H9 (cell line): ENCODE data around the gene PXDN. TPM values are rescaled to one million over a fixed set of nuclear protein-coding genes. Genes with fewer than 3 reads are reported as not detected.

Source experiments
- DNase-seq: peaks from one replicate; pipeline ENCODE4 v3.0.0-alpha.2; 2017
- H2AFZ ChIP-seq: one replicate; pipeline ENCODE4 v1.6.1; 2013; ENCODE audit warnings: mild to moderate bottlenecking, low read length, control low read depth, moderate library complexity
- H2AK5ac ChIP-seq: 2 replicates; pipeline ENCODE4 v1.6.1; 2013; ENCODE audit warnings: low read length, control low read depth, mixed read lengths; ENCODE audit not compliant: insufficient read length
- H2BK120ac ChIP-seq: one replicate; pipeline ENCODE4 v1.6.1; 2013; ENCODE audit warnings: low read depth, mild to moderate bottlenecking, low read length, control low read depth, inconsistent platforms; ENCODE audit not compliant: poor library complexity, severe bottlenecking
- H2BK12ac ChIP-seq: 2 replicates; pipeline ENCODE4 v1.6.1; 2013; ENCODE audit warnings: low read length, control low read depth, mixed read lengths, low read depth; ENCODE audit not compliant: insufficient read length
- H2BK15ac ChIP-seq: 2 replicates; pipeline ENCODE4 v1.6.1; 2013; ENCODE audit warnings: low read depth, low read length, control low read depth
- H2BK20ac ChIP-seq: one replicate; pipeline ENCODE4 v1.6.1; 2013; ENCODE audit warnings: low read depth, mild to moderate bottlenecking, low read length, control low read depth, inconsistent platforms; ENCODE audit not compliant: poor library complexity, severe bottlenecking
- H2BK5ac ChIP-seq: 2 replicates; pipeline ENCODE4 v1.6.1; 2013; ENCODE audit warnings: low read length, control low read depth, mixed read lengths; ENCODE audit not compliant: insufficient read length
- H3K14ac ChIP-seq: 2 replicates; pipeline ENCODE4 v1.6.1; 2013; ENCODE audit warnings: low read length, control low read depth; ENCODE audit not compliant: insufficient read depth
- H3K18ac ChIP-seq: 2 replicates; pipeline ENCODE4 v1.6.1; 2013; ENCODE audit warnings: low read depth, mild to moderate bottlenecking, mixed read lengths, low read length, control low read depth; ENCODE audit not compliant: insufficient read length
- H3K23ac ChIP-seq: 2 replicates; pipeline ENCODE4 v1.6.1; 2013; ENCODE audit warnings: low read length, control low read depth, mixed read lengths, low read depth; ENCODE audit not compliant: insufficient read length
- H3K23me2 ChIP-seq: 2 replicates; pipeline ENCODE4 v1.6.1; 2013; ENCODE audit warnings: low read depth, mild to moderate bottlenecking, mixed read lengths, low read length, control low read depth; ENCODE audit not compliant: insufficient read length, poor library complexity, severe bottlenecking
- H3K27ac ChIP-seq: 2 replicates; pipeline ENCODE4 v1.5.1; 2013; ENCODE audit warnings: low read length, control low read depth, mixed read lengths, low read depth; ENCODE audit not compliant: insufficient read length
- H3K27me3 ChIP-seq: 2 replicates; pipeline ENCODE4 v1.6.1; 2013; ENCODE audit warnings: low read length, control low read depth, inconsistent platforms; ENCODE audit not compliant: insufficient read depth
- H3K4ac ChIP-seq: 2 replicates; pipeline ENCODE4 v1.6.1; 2013; ENCODE audit warnings: low read depth, mild to moderate bottlenecking, control low read depth, inconsistent platforms, low read length, moderate library complexity
- H3K4me1 ChIP-seq: 2 replicates; pipeline ENCODE4 v1.6.1; 2013; ENCODE audit warnings: low read length, control low read depth, inconsistent platforms; ENCODE audit not compliant: insufficient read depth
- H3K4me2 ChIP-seq: 2 replicates; pipeline ENCODE4 v1.6.1; 2013; ENCODE audit warnings: low read length, control low read depth, mixed read lengths; ENCODE audit not compliant: insufficient read length, insufficient read depth
- H3K56ac ChIP-seq: 2 replicates; pipeline ENCODE4 v1.6.1; 2013; ENCODE audit warnings: low read depth, mild to moderate bottlenecking, mixed read lengths, low read length, control low read depth; ENCODE audit not compliant: insufficient read length
- H3K79me1 ChIP-seq: 2 replicates; pipeline ENCODE4 v1.6.1; 2013; ENCODE audit warnings: low read depth, mild to moderate bottlenecking, moderate library complexity, low read length, control low read depth, inconsistent platforms; ENCODE audit not compliant: insufficient read depth, poor library complexity, severe bottlenecking
- H3K79me2 ChIP-seq: 2 replicates; pipeline ENCODE4 v1.6.1; 2013; ENCODE audit warnings: low read length, control low read depth, inconsistent platforms; ENCODE audit not compliant: insufficient read depth
- H3K9ac ChIP-seq: 2 replicates; pipeline ENCODE4 v1.6.1; 2013; ENCODE audit warnings: low read length, control low read depth, mixed read lengths; ENCODE audit not compliant: insufficient read length; ENCODE audit errors: extremely low read depth
- H3K9me3 ChIP-seq: one replicate; pipeline ENCODE4 v1.6.1; 2013; ENCODE audit warnings: low read depth, low read length, inconsistent platforms; ENCODE audit not compliant: control insufficient read depth
- H3T11ph ChIP-seq: one replicate; pipeline ENCODE4 v1.6.1; 2013; ENCODE audit warnings: mild to moderate bottlenecking, low read length, control low read depth, inconsistent platforms
- H4K20me1 ChIP-seq: one replicate; pipeline ENCODE4 v1.6.1; 2013; ENCODE audit not compliant: control insufficient read depth, insufficient read length, insufficient read depth
- H4K5ac ChIP-seq: 2 replicates; pipeline ENCODE4 v1.6.1; 2013; ENCODE audit warnings: low read depth, mild to moderate bottlenecking, mixed read lengths, low read length, control low read depth; ENCODE audit not compliant: insufficient read length
- H4K8ac ChIP-seq: replicated peaks from 2 replicates; pipeline ENCODE4 v1.6.1; 2013; ENCODE audit warnings: low read length, control low read depth, mixed read lengths, low read depth; ENCODE audit not compliant: insufficient read length
- H4K91ac ChIP-seq: 2 replicates; pipeline ENCODE4 v1.6.1; 2013; ENCODE audit warnings: low read depth, mild to moderate bottlenecking, moderate library complexity, mixed read lengths, low read length, control low read depth; ENCODE audit not compliant: insufficient read length
- H3K27ac Mint-ChIP-seq, 3 experiments: 2 replicates in 2 of 3; 3 replicates in 1 of 3; pipeline ENCODE4 v1.8.0; 2020 to 2021; ENCODE audit warnings: mixed read lengths in 3 of 3, mild to moderate bottlenecking in 1 of 3, moderate library complexity in 1 of 3
- H3K27me3 Mint-ChIP-seq: 2 replicates; pipeline ENCODE4 v1.8.0; 2021; ENCODE audit warnings: low read depth, mild to moderate bottlenecking, moderate library complexity, mixed read lengths
- H3K36me3 Mint-ChIP-seq, 3 experiments: 2 replicates in 2 of 3; 3 replicates in 1 of 3; pipeline ENCODE4 v1.8.0; 2020 to 2021; ENCODE audit warnings: low read depth in 3 of 3, mixed read lengths in 3 of 3; ENCODE audit not compliant: insufficient read depth in 1 of 3
- H3K4me1 Mint-ChIP-seq, 2 experiments: 2 replicates each; pipeline ENCODE4 v1.8.0; 2020; ENCODE audit warnings: mixed read lengths in 2 of 2
- H3K4me3 Mint-ChIP-seq, 2 experiments: 2 replicates in 1 of 2; 3 replicates in 1 of 2; pipeline ENCODE4 v1.8.0; 2020 to 2021; ENCODE audit warnings: mild to moderate bottlenecking in 2 of 2, mixed read lengths in 2 of 2, moderate library complexity in 1 of 2
- H3K9me3 Mint-ChIP-seq, 2 experiments: 2 replicates in 1 of 2; 3 replicates in 1 of 2; pipeline ENCODE4 v1.8.0; 2020; ENCODE audit warnings: mild to moderate bottlenecking in 2 of 2, mixed read lengths in 2 of 2, moderate library complexity in 1 of 2
- WGBS: extraction: QIAGEN DNeasy Blood & Tissue Kit; methylation state at CpG from one replicate; pipeline ENCODE4 v1.1.7; 2013; ENCODE audit warnings: missing lambda C conversion rate, low lambda C conversion rate, mixed read lengths; ENCODE audit not compliant: insufficient read length; ENCODE audit errors: extremely low coverage; 5-methylcytosine and 5-hydroxymethylcytosine counted together
- total RNA-seq: library from RNA; stranded (reverse); gene quantifications from 2 replicates; pipeline ENCODE4 v1.2.1, GENCODE V29; 2021
- TF ChIP-seq, protein P1 (sequence below): fragments of 200-600 bp; sonication (generic); conservative IDR thresholded peaks from 3 replicates; pipeline ENCODE4 v1.8.0; 2021; ENCODE audit warnings: antibody characterized with exemption, mild to moderate bottlenecking

PXDN gene
- total RNA-seq, 1 experiment from 2014 or later = 146 TPM

DNA sequence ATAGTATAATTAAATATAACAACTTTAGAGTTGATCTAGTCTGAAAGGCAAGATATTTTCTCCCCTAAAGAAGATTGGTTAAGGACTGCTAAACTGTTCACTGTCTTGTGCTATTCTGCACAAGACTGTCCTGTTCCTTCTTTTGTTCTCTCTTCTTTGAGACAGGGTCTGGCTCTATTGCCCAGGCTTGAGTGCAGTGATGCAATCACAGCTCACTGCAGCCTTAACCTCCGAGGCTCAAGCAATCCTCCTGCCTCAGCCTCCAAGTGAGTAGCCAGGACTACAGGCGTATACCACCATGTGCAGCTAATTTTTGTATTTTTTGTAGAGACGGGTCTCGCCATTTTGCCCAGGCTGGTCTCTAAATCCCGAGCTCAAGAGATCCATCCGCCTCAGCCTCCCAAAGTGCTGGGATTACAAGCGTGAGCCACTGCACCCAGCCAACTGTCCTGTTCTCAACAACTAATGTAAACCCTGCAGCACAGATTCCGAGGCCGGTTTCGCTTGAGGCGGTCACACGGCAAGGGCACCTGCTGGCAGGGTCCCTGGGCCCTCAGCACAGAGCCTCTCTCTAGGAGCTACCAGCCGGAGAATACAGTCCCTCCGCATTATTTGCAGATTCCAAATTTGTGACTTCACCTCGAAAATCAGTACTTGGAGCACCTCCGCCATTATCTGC, 16.4 kb downstream of the PXDN start:
- peak overlapping the region in 2 of 3 experiments; percentile 45 to 57; a peak in 2 of 7 replicates for H3K27ac Mint-ChIP-seq
- no CpG with 5 or more reads among the region's 16 CpGs for WGBS
- peaks cover 7% of the 10 kb centered on the region; the same call in 1 of the 2 replicates for H3K4me1 ChIP-seq

More for the DNA sequence above, 16.4 kb downstream of the PXDN start:
- Histone ChIP-seq H3K79me2 (peaks cover 20% of the 10 kb centered on the region; the same call in 1 of the 2 replicates), H4K8ac (no peak overlapping the region), H3K56ac (no peak overlapping the region), H4K20me1 (no peaks in the 10 kb centered on the region), H3T11ph (no peak overlapping the region), H3K9me3 (no peaks in the 10 kb centered on the region), H3K23ac (no peak overlapping the region), H2BK20ac (no peak overlapping the region), H3K27ac (no peak overlapping the region), H3K4ac (no peak overlapping the region), H3K27me3 (no peaks in the 10 kb centered on the region), H2BK12ac (no peak overlapping the region), H2AK5ac (no peak overlapping the region), H3K4me2 (no peak overlapping the region), H3K23me2 (no peaks in the 10 kb centered on the region), H2BK5ac (no peak overlapping the region), H3K9ac (no peak overlapping the region), H3K14ac (no peak overlapping the region), H4K5ac (no peak overlapping the region), H3K18ac (no peak overlapping the region), H3K79me1 (no peaks in the 10 kb centered on the region), H2BK15ac (no peak overlapping the region), H2AFZ (no peak overlapping the region), H4K91ac (no peak overlapping the region), H2BK120ac (no peak overlapping the region)
- Mint-ChIP-seq H3K36me3 (peaks cover 5 to 9% (median 7%) of the 10 kb centered on the region in 3 experiments), H3K4me1 (peaks cover 55 to 57% of the 10 kb centered on the region in 2 experiments), H3K4me3 (no peak overlapping the region), H3K27me3 (no peaks in the 10 kb centered on the region), H3K9me3 (peaks cover 3 to 4% of the 10 kb centered on the region in 2 experiments; a peak in 3 of 5 replicates)
- TF ChIP-seq, protein P1, sequence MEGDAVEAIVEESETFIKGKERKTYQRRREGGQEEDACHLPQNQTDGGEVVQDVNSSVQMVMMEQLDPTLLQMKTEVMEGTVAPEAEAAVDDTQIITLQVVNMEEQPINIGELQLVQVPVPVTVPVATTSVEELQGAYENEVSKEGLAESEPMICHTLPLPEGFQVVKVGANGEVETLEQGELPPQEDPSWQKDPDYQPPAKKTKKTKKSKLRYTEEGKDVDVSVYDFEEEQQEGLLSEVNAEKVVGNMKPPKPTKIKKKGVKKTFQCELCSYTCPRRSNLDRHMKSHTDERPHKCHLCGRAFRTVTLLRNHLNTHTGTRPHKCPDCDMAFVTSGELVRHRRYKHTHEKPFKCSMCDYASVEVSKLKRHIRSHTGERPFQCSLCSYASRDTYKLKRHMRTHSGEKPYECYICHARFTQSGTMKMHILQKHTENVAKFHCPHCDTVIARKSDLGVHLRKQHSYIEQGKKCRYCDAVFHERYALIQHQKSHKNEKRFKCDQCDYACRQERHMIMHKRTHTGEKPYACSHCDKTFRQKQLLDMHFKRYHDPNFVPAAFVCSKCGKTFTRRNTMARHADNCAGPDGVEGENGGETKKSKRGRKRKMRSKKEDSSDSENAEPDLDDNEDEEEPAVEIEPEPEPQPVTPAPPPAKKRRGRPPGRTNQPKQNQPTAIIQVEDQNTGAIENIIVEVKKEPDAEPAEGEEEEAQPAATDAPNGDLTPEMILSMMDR = no peak
- DNase-seq = no peak
